NCI-H2029 treated with DMSO at 0.1 percent for 48 hours (cell line): ENCODE measurements around the gene HSPA1A.

Experiments used
- DNase-seq: peaks from one replicate; lab custom pipeline; 2025; lab: John Stamatoyannopoulos, UW

HSPA1A gene

GRCh38 chr6:31815025-31815838 lies at the start of gene HSPA1A, which contains the start of gene HSPA1L:
HSPA1A (plus strand) TSS chr6:31815543; CDS start chr6:31815757, 214 bp downstream.
HSPA1L (minus strand) TSS chr6:31815283; CDS start chr6:31811972, 3,311 bp downstream.
- DNase-seq: peak; percentile 94

GRCh38 chr6:31765559-31765909 lies 49.8 kb upstream of the HSPA1A start:
- no peak for DNase-seq

GRCh38 chr6:31765910-31766794 lies 49.2 kb upstream of the HSPA1A start:
- DNase-seq: no peak

GRCh38 chr6:31767096-31767645 lies 48.2 kb upstream of the HSPA1A start:
- DNase-seq: no peak

- no peak for DNase-seq
Measured at GRCh38 chr6:31768363-31769257, 46.7 kb upstream of the HSPA1A start.

GRCh38 chr6:31769684-31770371 lies 45.5 kb upstream of the HSPA1A start:
- DNase-seq: peak; percentile 68

GRCh38 chr6:31770860-31771259 lies 44.5 kb upstream of the HSPA1A start:
- no peak for DNase-seq

- no peak for DNase-seq
Measured at GRCh38 chr6:31771992-31772358, 43.4 kb upstream of the HSPA1A start.

- DNase-seq: no peak
Measured at GRCh38 chr6:31775184-31775583, 40.2 kb upstream of the HSPA1A start.

GRCh38 chr6:31775633-31776484 lies 39.5 kb upstream of the HSPA1A start:
- no peak for DNase-seq

- DNase-seq: no peak
Measured at GRCh38 chr6:31776485-31776988, 38.8 kb upstream of the HSPA1A start.

GRCh38 chr6:31776989-31777666 lies 38.2 kb upstream of the HSPA1A start, which contains the start of gene VWA7:
VWA7 (minus strand) TSS chr6:31777328; CDS start chr6:31776779, 549 bp downstream.
- peak; percentile 45 for DNase-seq

- no peak for DNase-seq
Measured at GRCh38 chr6:31777667-31778050, 37.7 kb upstream of the HSPA1A start.

GRCh38 chr6:31778193-31778592 lies 37.1 kb upstream of the HSPA1A start:
- no peak for DNase-seq

GRCh38 chr6:31778999-31779885 lies 36.1 kb upstream of the HSPA1A start:
- DNase-seq: no peak

GRCh38 chr6:31779908-31780307 lies 35.4 kb upstream of the HSPA1A start:
- no peak for DNase-seq

- no peak for DNase-seq
Measured at GRCh38 chr6:31780507-31781243, 34.7 kb upstream of the HSPA1A start.
